ENCODE measurements around the gene MSI2. TPM values are rescaled to one million over a fixed set of nuclear protein-coding genes. Genes with fewer than 3 reads are reported as not detected.

MSI2 gene
- total RNA-seq, 1 donor from 2014 or later, result 75.5 TPM

- Mint-ChIP-seq H3K4me3 (ENCODE audit: unreplicated experiment) (no peak overlapping the region), H3K36me3 (ENCODE audit: unreplicated experiment) (no peaks in the 10 kb centered on the region), H3K27ac (ENCODE audit: unreplicated experiment) (no peak overlapping the region), H3K9me3 (ENCODE audit: unreplicated experiment) (no peaks in the 10 kb centered on the region), H3K27me3 (ENCODE audit: unreplicated experiment) (peaks cover 48% of the 10 kb centered on the region), H3K4me1 (ENCODE audit: unreplicated experiment) (peaks cover 2% of the 10 kb centered on the region)
- no peak for DNase-seq (ENCODE audit: extremely low spot score, unreplicated experiment)
- TF ChIP-seq CTCF (IDR thresholded peaks at IDR 0.05), result no peak
These were observed 462.6 kb downstream of the MSI2 start for GRCh38 chr17:57718878-57719277.

- no peak for TF ChIP-seq CTCF (IDR thresholded peaks at IDR 0.05)
- no peak for DNase-seq (ENCODE audit: extremely low spot score, unreplicated experiment)
- no peak overlapping the region for H3K27ac Mint-ChIP-seq (ENCODE audit: unreplicated experiment)
- no peak overlapping the region for H3K4me3 Mint-ChIP-seq (ENCODE audit: unreplicated experiment)
- H3K9me3 Mint-ChIP-seq (ENCODE audit: unreplicated experiment), result no peaks in the 10 kb centered on the region
- H3K4me1 Mint-ChIP-seq (ENCODE audit: unreplicated experiment), result peaks cover 6% of the 10 kb centered on the region
- peaks cover 42% of the 10 kb centered on the region for H3K27me3 Mint-ChIP-seq (ENCODE audit: unreplicated experiment)
- no peaks in the 10 kb centered on the region for H3K36me3 Mint-ChIP-seq (ENCODE audit: unreplicated experiment)
These were observed 464.2 kb downstream of the MSI2 start for GRCh38 chr17:57720386-57721035.

GRCh38 chr17:57721967-57722703 is 465.8 kb downstream of the MSI2 start:
- Mint-ChIP-seq H3K36me3 (ENCODE audit: unreplicated experiment) (no peaks in the 10 kb centered on the region), H3K27ac (ENCODE audit: unreplicated experiment) (no peak overlapping the region), H3K4me3 (ENCODE audit: unreplicated experiment) (no peak overlapping the region), H3K4me1 (ENCODE audit: unreplicated experiment) (peaks cover 6% of the 10 kb centered on the region), H3K27me3 (ENCODE audit: unreplicated experiment) (peaks cover 29% of the 10 kb centered on the region), H3K9me3 (ENCODE audit: unreplicated experiment) (no peaks in the 10 kb centered on the region)
- no peak for DNase-seq (ENCODE audit: extremely low spot score, unreplicated experiment)
- TF ChIP-seq CTCF (IDR thresholded peaks at IDR 0.05), result no peak

- Mint-ChIP-seq H3K27me3 (ENCODE audit: unreplicated experiment) (peaks cover 24% of the 10 kb centered on the region), H3K9me3 (ENCODE audit: unreplicated experiment) (no peaks in the 10 kb centered on the region), H3K4me1 (ENCODE audit: unreplicated experiment) (peaks cover 6% of the 10 kb centered on the region), H3K36me3 (ENCODE audit: unreplicated experiment) (no peaks in the 10 kb centered on the region), H3K4me3 (ENCODE audit: unreplicated experiment) (no peak overlapping the region), H3K27ac (ENCODE audit: unreplicated experiment) (no peak overlapping the region)
- no peak for TF ChIP-seq CTCF (IDR thresholded peaks at IDR 0.05)
- no peak for DNase-seq (ENCODE audit: extremely low spot score, unreplicated experiment)
These were observed 466.4 kb downstream of the MSI2 start for GRCh38 chr17:57722704-57723043.

- no peak overlapping the region for H3K27ac Mint-ChIP-seq (ENCODE audit: unreplicated experiment)
- H3K9me3 Mint-ChIP-seq (ENCODE audit: unreplicated experiment), result no peaks in the 10 kb centered on the region
- no peaks in the 10 kb centered on the region for H3K36me3 Mint-ChIP-seq (ENCODE audit: unreplicated experiment)
- peaks cover 6% of the 10 kb centered on the region for H3K4me1 Mint-ChIP-seq (ENCODE audit: unreplicated experiment)
- no peak for TF ChIP-seq CTCF (IDR thresholded peaks at IDR 0.05)
- H3K27me3 Mint-ChIP-seq (ENCODE audit: unreplicated experiment), result peaks cover 21% of the 10 kb centered on the region
- DNase-seq (ENCODE audit: extremely low spot score, unreplicated experiment), result no peak
- no peak overlapping the region for H3K4me3 Mint-ChIP-seq (ENCODE audit: unreplicated experiment)
These were observed 467.2 kb downstream of the MSI2 start for GRCh38 chr17:57723427-57724025.

All from osteocyte (in vitro differentiated cells).